ENCODE results near the gene GPR61.

GPR61 gene

GRCh38 chr1:109498161-109498801 is 41.4 kb upstream of the GPR61 start:
- H3K27me3 ChIP-seq (ENCODE audit: low read length): no peaks in the 10 kb centered on the region
- H3K4me3 ChIP-seq (ENCODE audit: insufficient read depth, low read length, poor library complexity, severe bottlenecking): no peak overlapping the region
- 0 out of 2 replicates have a peak, but pooled peaks cover 3% of the 10 kb centered on the region for H3K79me2 ChIP-seq (ENCODE audit: insufficient read depth, low read length)
- no peaks in the 10 kb centered on the region for H3K9me2 ChIP-seq (replicated peaks; ENCODE audit: insufficient read depth, low read length)
- no peak overlapping the region for H3K9ac ChIP-seq (ENCODE audit: low read length)
- H3K4me2 ChIP-seq (ENCODE audit: low read depth, low read length, poor library complexity, severe bottlenecking): no peak overlapping the region
- H4K20me1 ChIP-seq (ENCODE audit: low read depth, low read length): no peaks in the 10 kb centered on the region
- no peaks in the 10 kb centered on the region for H3K9me3 ChIP-seq (ENCODE audit: insufficient read depth, low read length)
- TF ChIP-seq EZH2phosphoT487 (conservative IDR thresholded peaks at IDR 0.05; ENCODE audit: low read length) (no peak), CTCF (IDR thresholded peaks at IDR 0.05; ENCODE audit: insufficient read depth, low read length, poor library complexity, severe bottlenecking) (no peak)
- no peak overlapping the region for H3K27ac ChIP-seq (ENCODE audit: low read depth, low read length)
- no peaks in the 10 kb centered on the region for H3K36me3 ChIP-seq (ENCODE audit: low read length)
- H3F3A ChIP-seq (ENCODE audit: insufficient read depth): no peaks in the 10 kb centered on the region
- H2AFZ ChIP-seq (ENCODE audit: low read depth, low read length, severe bottlenecking): no peak overlapping the region

DNA sequence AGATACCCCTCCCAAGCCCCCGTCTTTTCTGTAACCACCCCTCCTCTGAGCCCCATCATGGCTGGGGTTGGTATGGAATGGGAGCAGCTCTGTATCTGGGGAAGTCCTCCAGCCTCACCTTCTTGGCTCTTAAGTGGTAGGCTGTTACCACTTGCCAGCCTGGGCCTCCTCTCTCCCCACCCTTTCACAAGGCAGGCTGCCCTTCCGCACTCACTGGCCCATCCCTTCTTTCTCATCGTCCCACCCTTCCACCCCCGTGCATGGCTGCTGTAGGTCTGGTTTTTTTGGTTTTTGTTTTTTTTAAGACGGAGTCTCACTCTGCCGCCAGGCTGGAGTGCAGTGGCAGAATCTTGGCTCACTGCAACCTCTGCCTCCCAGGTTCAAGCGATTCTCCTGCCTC is 40.6 kb upstream of the GPR61 start:
- Histone ChIP-seq H3K9ac (ENCODE audit: low read length) (no peak overlapping the region), H3K27me3 (ENCODE audit: low read length) (no peaks in the 10 kb centered on the region), H3K4me3 (ENCODE audit: insufficient read depth, low read length, poor library complexity, severe bottlenecking) (no peak overlapping the region), H3K36me3 (ENCODE audit: low read length) (no peaks in the 10 kb centered on the region), H2AFZ (ENCODE audit: low read depth, low read length, severe bottlenecking) (no peak overlapping the region), H4K20me1 (ENCODE audit: low read depth, low read length) (no peaks in the 10 kb centered on the region), H3K79me2 (ENCODE audit: insufficient read depth, low read length) (0 out of 2 replicates have a peak, but pooled peaks cover 3% of the 10 kb centered on the region), H3K9me2 (replicated peaks; ENCODE audit: insufficient read depth, low read length) (no peaks in the 10 kb centered on the region), H3K4me2 (ENCODE audit: low read depth, low read length, poor library complexity, severe bottlenecking) (no peak overlapping the region), H3K27ac (ENCODE audit: low read depth, low read length) (no peak overlapping the region), H3K9me3 (ENCODE audit: insufficient read depth, low read length) (no peaks in the 10 kb centered on the region), H3F3A (ENCODE audit: insufficient read depth) (no peaks in the 10 kb centered on the region)
- TF ChIP-seq CTCF (IDR thresholded peaks at IDR 0.05; ENCODE audit: insufficient read depth, low read length, poor library complexity, severe bottlenecking) (no peak), EZH2phosphoT487 (conservative IDR thresholded peaks at IDR 0.05; ENCODE audit: low read length) (no peak)

DNA sequence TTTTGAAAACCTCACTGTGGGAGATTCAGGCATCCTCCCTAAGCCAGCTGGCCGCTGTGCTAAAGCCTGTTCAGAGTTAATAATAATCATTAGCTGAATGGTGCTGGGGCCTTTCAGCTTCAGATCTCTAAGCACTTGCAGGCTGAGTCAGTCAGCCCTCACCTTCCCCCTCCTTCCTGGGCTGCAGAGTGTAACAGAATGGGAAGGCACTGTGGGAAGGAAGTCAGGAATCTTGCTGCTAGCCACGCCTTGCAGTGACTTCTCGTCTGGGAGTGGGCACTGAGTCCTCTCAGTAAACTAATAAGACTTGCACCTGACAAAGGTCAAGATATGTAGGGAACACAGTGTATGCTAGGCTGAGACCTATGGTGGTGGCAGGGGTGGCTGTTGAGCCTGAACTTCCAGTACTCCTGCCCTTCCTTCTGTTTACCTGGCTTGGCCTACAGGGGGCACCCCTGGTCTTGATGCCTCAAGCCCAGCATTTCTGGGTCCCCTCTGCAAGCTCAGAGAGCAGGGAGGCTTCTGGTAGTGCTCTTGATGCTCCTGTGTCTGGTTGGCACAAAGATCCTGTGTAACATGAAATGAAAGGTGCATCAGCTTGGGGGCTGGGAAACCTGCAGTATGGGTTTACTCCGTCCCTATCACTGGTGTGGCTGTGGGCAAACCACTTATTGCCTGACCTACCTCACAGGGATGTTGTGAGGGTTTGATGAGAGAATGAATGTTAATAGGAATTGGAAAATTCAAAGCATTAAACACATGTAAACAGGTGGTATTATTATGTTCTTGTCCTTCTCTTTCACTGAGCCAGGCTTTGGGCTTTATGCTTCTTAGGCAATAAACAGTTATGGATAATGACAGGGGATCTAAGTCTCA is 39.8 kb upstream of the GPR61 start:
- H2AFZ ChIP-seq (ENCODE audit: low read depth, low read length, severe bottlenecking): no peak overlapping the region
- no peaks in the 10 kb centered on the region for H3K9me2 ChIP-seq (replicated peaks; ENCODE audit: insufficient read depth, low read length)
- H3K4me2 ChIP-seq (ENCODE audit: low read depth, low read length, poor library complexity, severe bottlenecking): no peak overlapping the region
- no peaks in the 10 kb centered on the region for H3K36me3 ChIP-seq (ENCODE audit: low read length)
- no peaks in the 10 kb centered on the region for H4K20me1 ChIP-seq (ENCODE audit: low read depth, low read length)
- no peak overlapping the region for H3K9ac ChIP-seq (ENCODE audit: low read length)
- 0 out of 2 replicates have a peak, but pooled peaks cover 3% of the 10 kb centered on the region for H3K79me2 ChIP-seq (ENCODE audit: insufficient read depth, low read length)
- TF ChIP-seq EZH2phosphoT487 (conservative IDR thresholded peaks at IDR 0.05; ENCODE audit: low read length) (no peak), CTCF (IDR thresholded peaks at IDR 0.05; ENCODE audit: insufficient read depth, low read length, poor library complexity, severe bottlenecking) (peak; percentile 22)
- H3K27me3 ChIP-seq (ENCODE audit: low read length): no peaks in the 10 kb centered on the region
- no peaks in the 10 kb centered on the region for H3F3A ChIP-seq (ENCODE audit: insufficient read depth)
- no peak overlapping the region for H3K27ac ChIP-seq (ENCODE audit: low read depth, low read length)
- H3K4me3 ChIP-seq (ENCODE audit: insufficient read depth, low read length, poor library complexity, severe bottlenecking): no peak overlapping the region
- H3K9me3 ChIP-seq (ENCODE audit: insufficient read depth, low read length): no peaks in the 10 kb centered on the region

Data from SU-DHL-6 (cell line).